Measurements from ENCODE around the gene IP6K2. TPM values are rescaled to one million over a fixed set of nuclear protein-coding genes. Genes with fewer than 3 reads are reported as not detected.

IP6K2 gene
- polyA plus RNA-seq, 2 of the 4 experiments (the other 2 are of a cell fraction) = 61.9 to 78.4 TPM

DNA sequence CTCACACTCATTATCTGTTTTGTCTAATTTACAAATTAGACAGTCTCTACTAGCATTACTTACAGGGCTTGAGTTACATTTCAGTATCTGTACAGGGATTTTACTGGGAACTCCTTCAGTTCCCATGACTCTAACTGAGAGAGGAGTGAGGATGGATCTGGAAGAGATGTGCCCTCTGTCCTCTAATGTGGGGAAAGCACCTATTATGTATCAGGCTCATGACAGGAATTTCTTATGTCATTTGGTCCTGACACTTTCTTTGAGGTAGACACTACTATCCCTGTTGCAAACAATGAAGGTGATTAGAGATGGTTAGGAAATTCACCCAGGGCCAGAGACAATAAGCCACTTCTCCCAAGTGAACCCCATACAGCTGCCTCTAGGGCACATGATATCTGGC lies 20.4 kb downstream of the IP6K2 start:
- no peak for ATAC-seq
- Histone ChIP-seq H3K4me3 (no peak overlapping the region), H3K4me1 (peaks cover 37% of the 10 kb centered on the region), H3K27ac (no peak overlapping the region), H3K9me3 (no peaks in the 10 kb centered on the region), H3K4me2 (no peak overlapping the region)
- ChIA-PET POLR2A (interaction anchor here (0.6 to 0.7 kb wide), 2 partner anchors 11 to 167 kb away, joined by 3 read pairs; no protein-coding TSS in a partner anchor), CTCF (interaction anchor here (0.6 to 2.5 kb wide), 3 partner anchors 10 to 62 kb away, joined by 3 to 11 read pairs (median 6); no protein-coding TSS in a partner anchor)
- no peak for DNase-seq (ENCODE audit: low read depth in 1 of 2, low spot score in 1 of 2)
- FAIRE-seq = no peak
- no peak for TF ChIP-seq BHLHE40 (IDR thresholded peaks at IDR 0.05; ENCODE audit: low read depth, low read length)
- no peak for TF ChIP-seq ZNF302 (CRISPR knock-in tag; IDR thresholded peaks at IDR 0.05)
- no peak for TF ChIP-seq POLR2AphosphoS2 (conservative IDR thresholded peaks at IDR 0.05; ENCODE audit: low read length)
- TF ChIP-seq ZFP36 (IDR thresholded peaks at IDR 0.05; ENCODE audit: borderline replicate concordance, partially characterized antibody) = no peak
- TF ChIP-seq CBX8 (IDR thresholded peaks at IDR 0.05) = no peak
- TF ChIP-seq HOXB5 (CRISPR knock-in tag; IDR thresholded peaks at IDR 0.05) = no peak
- TF ChIP-seq NR3C1 (IDR thresholded peaks at IDR 0.05) = no peak
- no peak for TF ChIP-seq PHF8 (IDR thresholded peaks at IDR 0.05; ENCODE audit: borderline replicate concordance, low read depth)
- TF ChIP-seq NPAS2 (CRISPR knock-in tag; IDR thresholded peaks at IDR 0.05; ENCODE audit: borderline replicate concordance) = no peak
- TF ChIP-seq ZC3H11A (IDR thresholded peaks at IDR 0.05) = no peak
- TF ChIP-seq ZSCAN20 (CRISPR knock-in tag; IDR thresholded peaks at IDR 0.05) = no peak
- TF ChIP-seq CTCF (IDR thresholded peaks at IDR 0.05) = no peak
- no peak for TF ChIP-seq POLR2A (IDR thresholded peaks at IDR 0.05; ENCODE audit: low read length)
- no peak for TF ChIP-seq JUN (IDR thresholded peaks at IDR 0.05)
- TF ChIP-seq MAX (IDR thresholded peaks at IDR 0.05) = no peak

DNA sequence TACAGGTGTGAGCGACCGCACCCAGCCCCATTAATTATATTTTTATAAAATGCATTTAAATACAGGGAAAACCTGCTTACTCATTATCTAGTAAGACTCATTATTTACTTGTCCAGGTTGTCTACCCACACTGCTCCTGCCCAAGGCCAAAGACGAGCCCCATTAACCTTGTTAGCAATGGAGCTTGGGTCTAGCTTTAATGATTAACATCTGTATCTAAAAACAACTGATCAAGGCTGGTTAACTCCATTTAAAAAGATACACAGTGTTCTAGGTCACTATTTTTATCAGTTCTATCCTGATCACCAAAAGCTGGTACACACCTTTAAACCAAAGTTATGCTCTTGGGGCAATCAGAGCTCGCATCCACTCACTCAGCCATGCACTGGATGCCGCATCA lies 20.9 kb downstream of the IP6K2 start:
- 86% methylated on average over 5 of the region's 5 CpGs for WGBS (ENCODE audit: missing lambda C conversion rate)
- ATAC-seq (no peak), DNase-seq (ENCODE audit: low read depth in 1 of 2, low spot score in 1 of 2) (no peak), FAIRE-seq (no peak)
- CTCF ChIA-PET = interaction anchor here (0.6 to 2.5 kb wide), 3 partner anchors 10 to 44 kb away, joined by 3 to 11 read pairs (median 6); no protein-coding TSS in a partner anchor
- no peak for TF ChIP-seq HDAC2 (IDR thresholded peaks at IDR 0.05)
- TF ChIP-seq, protein P1, sequence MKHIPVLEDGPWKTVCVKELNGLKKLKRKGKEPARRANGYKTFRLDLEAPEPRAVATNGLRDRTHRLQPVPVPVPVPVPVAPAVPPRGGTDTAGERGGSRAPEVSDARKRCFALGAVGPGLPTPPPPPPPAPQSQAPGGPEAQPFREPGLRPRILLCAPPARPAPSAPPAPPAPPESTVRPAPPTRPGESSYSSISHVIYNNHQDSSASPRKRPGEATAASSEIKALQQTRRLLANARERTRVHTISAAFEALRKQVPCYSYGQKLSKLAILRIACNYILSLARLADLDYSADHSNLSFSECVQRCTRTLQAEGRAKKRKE (CRISPR knock-in tag; IDR thresholded peaks at IDR 0.05; ENCODE audit: low read depth) = no peak
- TF ChIP-seq ELK1 (IDR thresholded peaks at IDR 0.05; ENCODE audit: low read depth, low read length) = no peak
- no peak for TF ChIP-seq HOXB13 (CRISPR knock-in tag; IDR thresholded peaks at IDR 0.05; ENCODE audit: low read depth)
- TF ChIP-seq TFCP2L1 (CRISPR knock-in tag; IDR thresholded peaks at IDR 0.05) = no peak
- TF ChIP-seq ZFP36 (IDR thresholded peaks at IDR 0.05; ENCODE audit: borderline replicate concordance, partially characterized antibody) = no peak
- no peak for TF ChIP-seq FOXS1 (CRISPR knock-in tag; IDR thresholded peaks at IDR 0.05)
- no peak for TF ChIP-seq RCOR1 (IDR thresholded peaks at IDR 0.05; ENCODE audit: low read depth, low read length)
- no peak for TF ChIP-seq HMGXB4 (CRISPR knock-in tag; IDR thresholded peaks at IDR 0.05; ENCODE audit: borderline replicate concordance)
- TF ChIP-seq HEYL (CRISPR knock-in tag; IDR thresholded peaks at IDR 0.05) = no peak
- TF ChIP-seq RAD21 (conservative IDR thresholded peaks at IDR 0.05 in 1 of 2, IDR thresholded peaks at IDR 0.05 in 1 of 2) = no peak
- TF ChIP-seq ZC3H11A (IDR thresholded peaks at IDR 0.05) = no peak
- TF ChIP-seq TP53 (CRISPR knock-in tag; IDR thresholded peaks at IDR 0.05) = no peak
- Histone ChIP-seq H3K4me2 (no peak overlapping the region), H3K9me3 (no peaks in the 10 kb centered on the region), H3K4me1 (peaks cover 35% of the 10 kb centered on the region), H3K4me3 (no peak overlapping the region), H3K27ac (no peak overlapping the region)
- POLR2A ChIA-PET = interaction anchor here (0.6 kb wide), 1 partner anchor 12 kb away, joined by 3 read pairs; no protein-coding TSS in a partner anchor
